ENCODE results near the gene TNRC18.

TNRC18 gene

DNA sequence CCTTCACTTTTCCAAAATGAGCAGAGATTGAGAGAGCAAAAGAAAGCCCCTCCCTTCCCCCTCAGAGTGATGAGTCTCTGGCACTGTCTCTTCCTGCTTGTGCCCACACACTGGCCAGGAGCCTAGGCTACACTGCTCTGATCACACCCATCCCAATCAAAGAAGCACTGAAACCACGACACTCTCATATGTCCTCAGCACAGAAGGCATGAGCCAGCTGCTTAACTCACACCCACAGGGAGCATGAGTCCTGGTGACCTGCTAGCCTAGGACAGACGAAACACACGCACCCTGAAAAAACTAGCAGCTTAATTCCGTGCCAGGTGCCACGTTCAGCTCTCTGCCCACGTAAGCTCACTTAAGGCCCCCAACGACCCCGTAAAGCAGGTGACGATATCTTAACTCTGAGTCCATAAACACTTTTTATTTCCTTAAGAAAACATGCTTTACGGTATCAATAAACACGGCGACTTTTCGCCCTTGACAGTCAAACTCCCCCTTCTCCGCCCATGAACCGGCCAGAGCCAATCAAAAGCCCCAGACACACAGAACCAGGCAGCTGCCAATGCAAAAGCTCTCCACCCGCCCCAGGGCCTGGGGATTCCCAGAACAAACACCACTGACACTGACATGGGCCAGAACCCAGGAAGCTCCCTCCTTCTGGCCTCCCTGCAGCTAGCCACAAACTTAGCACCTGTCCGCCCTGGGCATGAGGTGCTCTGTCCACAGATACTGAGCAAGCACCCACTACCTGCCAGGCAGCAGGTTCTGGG lies 69.0 kb downstream of the TNRC18 start:
- TF ChIP-seq YY1 (IDR thresholded peaks at IDR 0.05; ENCODE audit: low read depth): no peak
- no peak for TF ChIP-seq REST (IDR thresholded peaks at IDR 0.05; ENCODE audit: low read depth)
- no peak for TF ChIP-seq TAF1 (IDR thresholded peaks at IDR 0.05; ENCODE audit: low read depth)
- TF ChIP-seq, protein P1, sequence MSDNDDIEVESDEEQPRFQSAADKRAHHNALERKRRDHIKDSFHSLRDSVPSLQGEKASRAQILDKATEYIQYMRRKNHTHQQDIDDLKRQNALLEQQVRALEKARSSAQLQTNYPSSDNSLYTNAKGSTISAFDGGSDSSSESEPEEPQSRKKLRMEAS (IDR thresholded peaks at IDR 0.05): no peak
- TF ChIP-seq TEAD4 (IDR thresholded peaks at IDR 0.05): no peak
- TF ChIP-seq EP300 (IDR thresholded peaks at IDR 0.05; ENCODE audit: borderline replicate concordance): no peak
- TF ChIP-seq USF1 (IDR thresholded peaks at IDR 0.05): no peak
- no peak for TF ChIP-seq ZBTB7A (IDR thresholded peaks at IDR 0.05; ENCODE audit: low read depth)
- TF ChIP-seq CREB1 (IDR thresholded peaks at IDR 0.05; ENCODE audit: low read depth): no peak
- no peak for TF ChIP-seq FOXM1 (IDR thresholded peaks at IDR 0.05; ENCODE audit: borderline replicate concordance, low read depth)
- no peak for TF ChIP-seq TCF12 (IDR thresholded peaks at IDR 0.05; ENCODE audit: low read depth)
- no peak for TF ChIP-seq NFIC (IDR thresholded peaks at IDR 0.05)
- TF ChIP-seq RAD21 (IDR thresholded peaks at IDR 0.05; ENCODE audit: low read depth): no peak
- TF ChIP-seq EGR1 (IDR thresholded peaks at IDR 0.05): no peak

DNA sequence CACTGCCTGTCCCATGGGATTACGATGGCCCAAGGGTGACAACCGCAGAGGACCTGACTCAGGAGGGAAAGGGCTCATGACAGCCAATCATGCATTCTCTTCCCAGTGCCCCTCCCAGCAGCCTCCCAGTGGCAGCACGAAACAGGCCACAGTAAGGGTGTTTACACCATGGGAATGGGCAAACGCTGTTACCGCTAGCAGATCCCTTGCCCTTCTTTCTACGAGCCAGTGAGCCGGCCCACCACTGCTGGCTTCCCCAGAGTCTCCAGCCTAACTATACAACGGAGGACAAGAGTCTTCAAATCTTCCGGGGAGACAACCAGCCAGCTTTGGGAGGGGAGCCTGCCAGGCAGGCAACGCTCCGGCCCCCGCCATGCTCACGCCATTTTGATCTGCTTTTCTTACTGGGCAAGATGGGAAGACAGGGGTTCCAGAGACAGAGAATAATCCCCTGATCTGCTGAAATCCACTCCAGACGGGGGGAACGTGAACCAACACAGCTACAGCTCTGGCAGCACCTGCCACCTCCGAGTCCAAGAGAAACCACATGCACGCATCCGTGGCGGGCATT lies 71.1 kb downstream of the TNRC18 start:
- no peak for TF ChIP-seq REST (IDR thresholded peaks at IDR 0.05; ENCODE audit: low read depth)
- TF ChIP-seq TAF1 (IDR thresholded peaks at IDR 0.05; ENCODE audit: low read depth): no peak
- no peak for TF ChIP-seq USF1 (IDR thresholded peaks at IDR 0.05)
- no peak for TF ChIP-seq NFIC (IDR thresholded peaks at IDR 0.05)
- no peak for TF ChIP-seq FOXM1 (IDR thresholded peaks at IDR 0.05; ENCODE audit: borderline replicate concordance, low read depth)
- TF ChIP-seq RAD21 (IDR thresholded peaks at IDR 0.05; ENCODE audit: low read depth): no peak

DNA sequence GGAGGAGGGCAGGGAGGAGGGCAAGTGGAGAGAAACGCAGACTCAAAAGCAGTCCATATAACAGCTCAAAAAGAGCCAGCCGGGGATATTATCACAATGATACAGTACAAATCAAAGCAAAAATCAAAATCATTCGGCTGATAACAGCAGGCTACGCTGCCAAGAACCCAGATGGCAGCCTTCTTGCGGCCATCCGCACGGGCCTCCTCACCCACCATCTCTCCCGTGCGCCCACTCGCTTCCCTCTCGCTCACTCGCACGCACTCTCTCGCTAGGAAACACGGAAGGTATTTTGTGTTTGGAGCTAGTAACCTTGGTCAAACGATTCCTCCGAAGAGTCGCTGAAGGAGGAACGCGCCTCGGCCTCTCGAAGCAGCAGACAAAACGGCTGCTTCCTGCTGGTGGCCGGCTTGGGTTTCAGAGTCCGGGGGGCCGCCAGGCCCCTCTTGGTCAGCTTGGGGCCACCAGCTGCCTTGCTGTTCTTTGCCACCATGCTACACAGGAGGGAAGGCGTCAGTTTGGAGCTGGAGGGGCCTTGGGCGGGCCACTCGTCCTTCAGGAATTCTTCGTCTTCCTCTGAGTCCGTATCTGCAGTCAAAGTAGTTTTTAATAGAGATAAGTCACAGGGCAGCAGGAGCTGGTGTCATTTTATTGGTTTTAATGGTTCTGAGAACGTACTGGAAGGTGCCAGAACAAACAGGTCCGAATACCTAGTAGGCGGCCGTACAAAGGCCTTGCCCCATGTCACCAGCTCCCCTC lies 71.9 kb downstream of the TNRC18 start:
- TF ChIP-seq TEAD4 (IDR thresholded peaks at IDR 0.05): no peak
- TF ChIP-seq, protein P1 (IDR thresholded peaks at IDR 0.05): no peak
- TF ChIP-seq USF1 (IDR thresholded peaks at IDR 0.05): no peak
- no peak for TF ChIP-seq CREB1 (IDR thresholded peaks at IDR 0.05; ENCODE audit: low read depth)
- no peak for TF ChIP-seq NFIC (IDR thresholded peaks at IDR 0.05)
- no peak for TF ChIP-seq TCF12 (IDR thresholded peaks at IDR 0.05; ENCODE audit: low read depth)
- TF ChIP-seq YY1 (IDR thresholded peaks at IDR 0.05; ENCODE audit: low read depth): no peak
- TF ChIP-seq TAF1 (IDR thresholded peaks at IDR 0.05; ENCODE audit: low read depth): no peak
- no peak for TF ChIP-seq EGR1 (IDR thresholded peaks at IDR 0.05)
- TF ChIP-seq ZBTB7A (IDR thresholded peaks at IDR 0.05; ENCODE audit: low read depth): no peak

DNA sequence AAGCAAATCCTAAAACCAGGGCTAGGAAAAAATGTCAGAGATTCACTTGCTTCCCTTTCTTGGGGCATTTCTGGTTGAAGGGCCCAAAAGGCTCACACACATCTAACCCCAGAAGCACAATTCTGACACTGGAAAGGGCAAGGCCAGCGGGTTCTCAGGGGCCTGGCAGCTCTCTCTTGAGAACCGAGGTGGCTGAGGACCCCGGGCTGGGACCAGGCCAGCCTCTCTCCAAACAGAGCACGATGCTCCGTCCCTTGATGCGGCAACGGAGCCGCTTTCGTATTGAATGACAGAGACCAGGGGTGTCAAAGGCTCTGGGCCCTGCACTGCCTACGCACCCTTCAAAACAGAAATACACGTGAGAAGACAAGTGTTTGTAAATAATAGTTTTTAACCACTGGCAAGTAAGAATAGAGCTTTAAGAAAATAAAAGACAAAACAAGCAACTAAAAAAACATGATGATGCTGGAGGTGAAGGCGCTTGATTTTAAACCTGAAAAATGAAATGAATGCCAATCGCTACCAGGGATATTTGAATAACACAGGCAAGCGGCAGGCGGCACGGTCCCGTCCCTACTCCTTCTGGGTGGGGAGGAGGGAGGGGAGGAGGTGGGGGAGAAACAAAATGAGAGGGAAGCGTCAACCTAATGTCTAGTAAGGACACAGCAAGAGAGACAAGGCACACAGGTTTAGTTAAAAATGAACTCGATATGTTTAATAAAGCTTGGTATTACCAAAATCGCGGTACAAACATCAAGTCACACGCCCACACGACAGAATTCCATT lies 72.8 kb downstream of the TNRC18 start:
- no peak for TF ChIP-seq TCF12 (IDR thresholded peaks at IDR 0.05; ENCODE audit: low read depth)
- no peak for TF ChIP-seq RAD21 (IDR thresholded peaks at IDR 0.05; ENCODE audit: low read depth)

DNA sequence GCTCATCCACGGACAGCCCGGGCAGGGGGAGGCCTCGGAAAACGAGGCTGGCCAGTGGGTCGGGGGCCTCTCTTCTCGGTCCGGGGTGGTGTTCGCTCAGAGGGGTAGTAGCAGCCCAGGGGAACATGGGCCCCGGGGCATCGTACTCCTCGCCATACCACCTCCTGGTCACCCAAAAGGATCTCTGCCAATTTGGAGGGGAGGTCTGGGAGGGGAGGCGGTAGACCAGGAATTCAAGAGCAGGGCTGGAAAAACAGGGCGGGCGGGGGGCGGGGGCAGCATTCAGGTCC lies 73.5 kb downstream of the TNRC18 start:
- TF ChIP-seq RAD21 (IDR thresholded peaks at IDR 0.05; ENCODE audit: low read depth) (no peak), TCF12 (IDR thresholded peaks at IDR 0.05; ENCODE audit: low read depth) (no peak), ZBTB7A (IDR thresholded peaks at IDR 0.05; ENCODE audit: low read depth) (no peak), TAF1 (IDR thresholded peaks at IDR 0.05; ENCODE audit: low read depth) (no peak), YY1 (IDR thresholded peaks at IDR 0.05; ENCODE audit: low read depth) (no peak), TEAD4 (IDR thresholded peaks at IDR 0.05) (no peak), NFIC (IDR thresholded peaks at IDR 0.05) (no peak), CREB1 (IDR thresholded peaks at IDR 0.05; ENCODE audit: low read depth) (no peak), CEBPB (IDR thresholded peaks at IDR 0.05) (no peak), USF1 (IDR thresholded peaks at IDR 0.05) (no peak), EP300 (IDR thresholded peaks at IDR 0.05; ENCODE audit: borderline replicate concordance) (no peak), REST (IDR thresholded peaks at IDR 0.05; ENCODE audit: low read depth) (no peak), EGR1 (IDR thresholded peaks at IDR 0.05) (no peak), FOXM1 (IDR thresholded peaks at IDR 0.05; ENCODE audit: borderline replicate concordance, low read depth) (no peak)
- TF ChIP-seq, protein P1 (IDR thresholded peaks at IDR 0.05): no peak

Data from Ishikawa (cell line).